ENCODE results near the gene NOS2.
"Not testable (repeated sequence)": the region's sequence is repeated elsewhere in the genome, so short reads cannot be mapped to it uniquely, and the experiment has no call there.

NOS2 gene

GRCh38 chr17:27800522-27800921, at the start of gene NOS2:
NOS2 (minus strand) TSS chr17:27800529; CDS start chr17:27798809, 1,720 bp downstream.
- H3K4me3 ChIP-seq (ENCODE audit: control insufficient read depth, low read depth, low read length) = no peak within 1 kb of the TSS
- no peak for DNase-seq (ENCODE audit: low read depth)
- TF ChIP-seq CTCF (conservative IDR thresholded peaks at IDR 0.05; ENCODE audit: control insufficient read depth, insufficient read depth, low read depth, low read length) = no peak

GRCh38 chr17:27849474-27850185, 49.3 kb upstream of the NOS2 start:
- no peak for DNase-seq (ENCODE audit: low read depth)
- no peak for TF ChIP-seq CTCF (conservative IDR thresholded peaks at IDR 0.05; ENCODE audit: control insufficient read depth, insufficient read depth, low read depth, low read length)
- H3K4me3 ChIP-seq (ENCODE audit: control insufficient read depth, low read depth, low read length) = no peak overlapping the region

GRCh38 chr17:27848931-27849330, 48.6 kb upstream of the NOS2 start:
- no peak for DNase-seq (ENCODE audit: low read depth)
- H3K4me3 ChIP-seq (ENCODE audit: control insufficient read depth, low read depth, low read length) = no peak overlapping the region
- no peak for TF ChIP-seq CTCF (conservative IDR thresholded peaks at IDR 0.05; ENCODE audit: control insufficient read depth, insufficient read depth, low read depth, low read length)

- not testable (repeated sequence) for DNase-seq (ENCODE audit: low read depth); H3K4me3 ChIP-seq (ENCODE audit: control insufficient read depth, low read depth, low read length)
Observed at GRCh38 chr17:27846808-27847307, 46.5 kb upstream of the NOS2 start.

GRCh38 chr17:27846042-27846655, 45.8 kb upstream of the NOS2 start:
- no peak overlapping the region for H3K4me3 ChIP-seq (ENCODE audit: control insufficient read depth, low read depth, low read length)
- DNase-seq (ENCODE audit: low read depth) = no peak

GRCh38 chr17:27845264-27846041, 45.1 kb upstream of the NOS2 start:
- no peak overlapping the region for H3K4me3 ChIP-seq (ENCODE audit: control insufficient read depth, low read depth, low read length)
- no peak for DNase-seq (ENCODE audit: low read depth)
- no peak for TF ChIP-seq CTCF (conservative IDR thresholded peaks at IDR 0.05; ENCODE audit: control insufficient read depth, insufficient read depth, low read depth, low read length)

More at GRCh38 chr17:27846042-27846655, 45.8 kb upstream of the NOS2 start:
- no peak for TF ChIP-seq CTCF (conservative IDR thresholded peaks at IDR 0.05; ENCODE audit: control insufficient read depth, insufficient read depth, low read depth, low read length)

GRCh38 chr17:27840688-27841087, 40.4 kb upstream of the NOS2 start:
- H3K4me3 ChIP-seq (ENCODE audit: control insufficient read depth, low read depth, low read length) = no peak overlapping the region
- no peak for TF ChIP-seq CTCF (conservative IDR thresholded peaks at IDR 0.05; ENCODE audit: control insufficient read depth, insufficient read depth, low read depth, low read length)
- no peak for DNase-seq (ENCODE audit: low read depth)

GRCh38 chr17:27840406-27840678, 40.0 kb upstream of the NOS2 start:
- DNase-seq (ENCODE audit: low read depth); H3K4me3 ChIP-seq (ENCODE audit: control insufficient read depth, low read depth, low read length): not testable (repeated sequence)

- H3K4me3 ChIP-seq (ENCODE audit: control insufficient read depth, low read depth, low read length); DNase-seq (ENCODE audit: low read depth): not testable (repeated sequence)
Observed at GRCh38 chr17:27839571-27840405, 39.5 kb upstream of the NOS2 start.

All from fibroblast of mammary gland (primary cell).